Thyroid gland (tissue), 4 donors: ENCODE results near the gene ADAMTSL1. TPM values are rescaled to one million over a fixed set of nuclear protein-coding genes. Genes with fewer than 3 reads are reported as not detected.

Experiments
- DNase-seq, 2 donors: peaks; one replicate each; pipeline ENCODE4 v3.0.0-alpha.2; 2019
- H3K27ac ChIP-seq, 3 donors: fragments of 200-600 bp; sonication (generic); 1 replicate in 2 of 3; 2 replicates in 1 of 3; pipeline ENCODE4 v1.5.1; 2016 to 2019; ENCODE audit warnings: mild to moderate bottlenecking in 1 of 3, moderate library complexity in 1 of 3
- H3K27me3 ChIP-seq: fragments of 200-600 bp; sonication (generic); one replicate; pipeline ENCODE4 v1.5.1; 2019
- H3K36me3 ChIP-seq, 2 donors: fragments of 200-600 bp; sonication (generic); one replicate each; pipeline ENCODE4 v1.5.1; 2016 to 2019
- H3K4me1 ChIP-seq, 2 donors: fragments of 200-600 bp; sonication (generic); one replicate each; pipeline ENCODE4 v1.5.1; 2017 to 2019
- H3K4me3 ChIP-seq, 3 donors: fragments of 200-600 bp; sonication (generic); replicated peaks in 1 of 3; 1 replicate in 2 of 3; 2 replicates in 1 of 3; pipeline ENCODE4 v1.5.1; 2016; ENCODE audit warnings: mild to moderate bottlenecking in 1 of 3
- H3K9me3 ChIP-seq: fragments of 200-600 bp; sonication (generic); one replicate; pipeline ENCODE4 v1.5.1; 2017
- POLR2A ChIP-seq, 2 donors: fragments of 450-650 bp; IDR thresholded peaks; one replicate each; pipeline ENCODE4 v1.6.1; 2017; ENCODE audit warnings: antibody characterized with exemption in 2 of 2, mild to moderate bottlenecking in 2 of 2, moderate library complexity in 1 of 2
- WGBS, 2 donors: methylation state at CpG; one replicate each; pipeline ENCODE4 v1.1.5; 2017; 5-methylcytosine and 5-hydroxymethylcytosine counted together
- intact Hi-C: fragments of 100-400 bp; cut with DNase I; formaldehyde crosslinking; loops from one replicate; pipeline ENCODE4 v1.15.1; 2023
- total RNA-seq, 4 donors: library from RNA; depleted of rRNA; stranded (reverse); fragments of >200 nt; gene quantifications; one replicate each; pipeline ENCODE4 v1.2.3, GENCODE V29; 2016
- TF ChIP-seq, protein P1 (sequence below), 6 experiments: fragments of 200-600 bp in 3 of 6; fragments of 450-650 bp in 3 of 6; sonication (generic) in 3 of 6; IDR thresholded peaks; one replicate each; pipeline ENCODE4 v1.5.1; 2016 to 2019; ENCODE audit warnings: antibody characterized with exemption in 6 of 6, mild to moderate bottlenecking in 2 of 6, inconsistent platforms in 1 of 6, moderate library complexity in 1 of 6

Gene ADAMTSL1
- total RNA-seq, 4 donors from 2014 or later, result 1.6 to 9.0 (median 4.8) TPM

DNA sequence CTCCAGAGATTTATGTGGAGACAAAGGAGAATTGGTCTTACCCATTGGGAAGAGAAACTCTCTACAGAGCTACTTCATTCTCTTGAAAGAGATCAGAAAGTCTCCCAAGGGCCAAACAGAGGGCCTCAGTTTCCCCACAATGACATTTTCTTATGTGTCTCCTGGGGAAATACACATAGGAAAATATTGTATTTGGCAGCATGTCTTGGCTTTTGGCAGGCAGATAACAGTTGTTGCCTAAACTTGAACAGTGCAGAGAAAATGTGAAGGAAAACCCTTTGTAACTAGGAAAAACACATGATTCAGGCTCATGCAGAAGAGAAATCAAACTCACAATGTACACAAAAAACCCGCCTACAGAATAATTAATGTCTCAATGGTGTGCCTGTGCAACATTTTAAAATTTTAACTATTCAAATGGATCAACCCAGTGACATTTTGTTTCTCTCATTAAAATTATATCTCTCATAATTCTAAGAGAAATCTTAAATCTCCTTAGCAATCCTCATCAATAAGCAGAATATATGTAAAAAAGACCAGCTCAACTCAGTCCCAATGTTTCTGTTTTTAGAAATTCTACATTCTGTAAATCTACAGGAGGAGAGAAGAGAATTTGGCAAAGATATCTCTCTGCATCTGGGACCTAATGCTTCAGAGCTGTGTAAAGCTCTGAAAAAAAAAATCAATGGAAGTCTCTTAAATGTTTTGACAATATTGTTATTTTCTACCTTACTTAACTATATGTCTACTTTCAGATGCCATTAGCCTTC lies 205.1 kb downstream of the ADAMTSL1 start:
- no peaks in the 10 kb centered on the region for H3K9me3 ChIP-seq
- TF ChIP-seq, protein P1, sequence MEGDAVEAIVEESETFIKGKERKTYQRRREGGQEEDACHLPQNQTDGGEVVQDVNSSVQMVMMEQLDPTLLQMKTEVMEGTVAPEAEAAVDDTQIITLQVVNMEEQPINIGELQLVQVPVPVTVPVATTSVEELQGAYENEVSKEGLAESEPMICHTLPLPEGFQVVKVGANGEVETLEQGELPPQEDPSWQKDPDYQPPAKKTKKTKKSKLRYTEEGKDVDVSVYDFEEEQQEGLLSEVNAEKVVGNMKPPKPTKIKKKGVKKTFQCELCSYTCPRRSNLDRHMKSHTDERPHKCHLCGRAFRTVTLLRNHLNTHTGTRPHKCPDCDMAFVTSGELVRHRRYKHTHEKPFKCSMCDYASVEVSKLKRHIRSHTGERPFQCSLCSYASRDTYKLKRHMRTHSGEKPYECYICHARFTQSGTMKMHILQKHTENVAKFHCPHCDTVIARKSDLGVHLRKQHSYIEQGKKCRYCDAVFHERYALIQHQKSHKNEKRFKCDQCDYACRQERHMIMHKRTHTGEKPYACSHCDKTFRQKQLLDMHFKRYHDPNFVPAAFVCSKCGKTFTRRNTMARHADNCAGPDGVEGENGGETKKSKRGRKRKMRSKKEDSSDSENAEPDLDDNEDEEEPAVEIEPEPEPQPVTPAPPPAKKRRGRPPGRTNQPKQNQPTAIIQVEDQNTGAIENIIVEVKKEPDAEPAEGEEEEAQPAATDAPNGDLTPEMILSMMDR (IDR thresholded peaks at IDR 0.05), result no peak
- no peak for TF ChIP-seq POLR2A (IDR thresholded peaks at IDR 0.05)
- 51 to 78% methylated on average over 1 of the region's 1 CpG for WGBS, 2 donors
- no peaks in the 10 kb centered on the region for H3K27me3 ChIP-seq
- no peak overlapping the region for H3K4me3 ChIP-seq
- no peak overlapping the region for H3K27ac ChIP-seq
- intact Hi-C loops, result no loop called here
- H3K4me1 ChIP-seq, result peaks cover 0 to 3% of the 10 kb centered on the region in 2 donors
- no peaks in the 10 kb centered on the region for H3K36me3 ChIP-seq
- no peak for DNase-seq

DNA sequence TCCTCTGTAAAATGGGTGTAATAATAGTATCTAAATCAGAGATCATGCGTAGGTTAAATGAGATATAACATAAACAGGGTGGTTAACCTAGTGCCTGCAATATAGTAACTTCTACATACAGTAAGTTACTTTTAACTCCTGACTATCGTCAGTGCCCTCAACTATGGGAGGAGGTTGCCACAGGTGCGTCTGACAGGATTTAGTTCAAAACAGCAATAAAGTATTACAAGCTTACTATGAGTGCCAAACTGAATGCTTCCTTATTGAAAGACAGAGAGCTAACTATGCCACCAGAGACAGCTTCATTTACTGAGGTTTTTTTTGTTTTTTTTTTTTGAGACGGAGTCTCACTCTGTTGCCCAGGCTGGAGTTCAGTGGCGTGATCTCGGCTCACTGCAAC lies 209.0 kb downstream of the ADAMTSL1 start:
- peaks cover 5 to 15% of the 10 kb centered on the region in 2 donors for H3K4me1 ChIP-seq
- H3K4me3 ChIP-seq, result no peak overlapping the region
- H3K27me3 ChIP-seq, result no peaks in the 10 kb centered on the region
- H3K36me3 ChIP-seq, result no peaks in the 10 kb centered on the region
- intact Hi-C loops, result no loop called here
- TF ChIP-seq POLR2A (IDR thresholded peaks at IDR 0.05), result no peak
- TF ChIP-seq, protein P1 (IDR thresholded peaks at IDR 0.05), result no peak
- no peaks in the 10 kb centered on the region for H3K9me3 ChIP-seq
- WGBS, 2 donors, result 62 to 97% methylated on average over 6 of the region's 6 CpGs
- DNase-seq, result no peak
- H3K27ac ChIP-seq, result no peak overlapping the region

DNA sequence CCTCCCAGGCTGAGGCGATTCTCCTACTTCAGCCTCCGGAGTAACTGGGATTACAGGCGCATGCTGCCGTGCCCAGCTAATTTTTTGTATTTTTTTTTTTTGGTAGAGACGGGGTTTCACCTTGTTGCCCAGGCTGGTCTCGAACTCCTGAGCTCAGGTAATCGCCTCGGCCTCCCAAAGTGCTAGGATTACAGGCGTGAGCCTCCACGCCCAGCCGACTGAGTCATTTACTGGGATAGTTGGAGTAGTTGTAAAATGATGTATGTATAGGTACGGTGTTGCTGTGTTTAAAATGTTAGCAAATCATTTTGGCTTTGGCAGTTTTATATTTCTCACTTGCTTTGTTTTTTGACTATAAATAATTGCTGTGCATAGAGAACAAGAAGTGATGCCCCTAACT lies 209.4 kb downstream of the ADAMTSL1 start:
- no peak overlapping the region for H3K27ac ChIP-seq
- WGBS, 2 donors, result 97 to 98% methylated on average over 12 of the region's 12 CpGs
- intact Hi-C loops, result no loop called here

DNA sequence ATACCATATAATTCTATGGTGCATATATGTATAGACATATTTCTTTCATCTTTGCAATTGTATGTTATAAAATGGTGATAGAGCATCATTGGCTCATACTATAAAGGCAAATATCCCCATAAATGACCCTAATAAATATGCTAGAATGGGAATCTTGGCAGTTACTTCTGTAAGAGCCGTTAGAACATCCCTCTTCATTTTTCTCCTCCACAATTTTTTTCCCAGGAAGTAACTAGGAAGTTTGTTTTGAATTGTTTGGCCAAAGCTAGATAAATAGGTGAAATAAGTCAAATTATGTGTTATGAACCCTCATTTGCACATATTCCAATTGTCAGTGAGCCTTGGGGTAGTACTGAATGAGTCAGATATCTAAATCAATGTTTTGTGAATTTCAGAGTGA lies 209.9 kb downstream of the ADAMTSL1 start:
- H3K4me1 ChIP-seq, result peaks cover 5 to 15% of the 10 kb centered on the region in 2 donors
- WGBS, 2 donors, result 63 to 78% methylated on average over 1 of the region's 1 CpG

More for the DNA sequence above, 209.4 kb downstream of the ADAMTSL1 start:
- Histone ChIP-seq H3K27me3 (no peaks in the 10 kb centered on the region), H3K36me3 (no peaks in the 10 kb centered on the region), H3K4me3 (no peak overlapping the region), H3K9me3 (no peaks in the 10 kb centered on the region), H3K4me1 (peaks cover 5 to 15% of the 10 kb centered on the region in 2 donors)
- TF ChIP-seq, protein P1 (IDR thresholded peaks at IDR 0.05), result no peak
- TF ChIP-seq POLR2A (IDR thresholded peaks at IDR 0.05), result no peak
- no peak for DNase-seq

More for the DNA sequence above, 209.9 kb downstream of the ADAMTSL1 start:
- no peaks in the 10 kb centered on the region for H3K36me3 ChIP-seq
- no peak for TF ChIP-seq POLR2A (IDR thresholded peaks at IDR 0.05)
- TF ChIP-seq, protein P1 (IDR thresholded peaks at IDR 0.05), result no peak
- H3K4me3 ChIP-seq, result no peak overlapping the region
- H3K27ac ChIP-seq, result peak overlapping the region in 1 of 3 donors; percentile 20
- H3K9me3 ChIP-seq, result no peaks in the 10 kb centered on the region
- intact Hi-C loops, result no loop called here
- no peaks in the 10 kb centered on the region for H3K27me3 ChIP-seq
- DNase-seq, result no peak
